GM21529 (cell line): Measurements from ENCODE around the gene CCL17.
"Not testable (repeated sequence)": the region's sequence is repeated elsewhere in the genome, so short reads cannot be mapped to it uniquely, and the experiment has no call there.

Source experiments
- ATAC-seq: cut with Tn5 transposase; IDR thresholded peaks from one replicate; pipeline ENCODE4 v1.9.1; 2021; ENCODE audit not compliant: unreplicated experiment

CCL17 gene

GRCh38 chr16:57403965-57404817, at the start of gene CCL17:
TSS of gene CCL17 (plus strand) at chr16:57404767. CDS start at chr16:57413933, 9,166 bp downstream.
- ATAC-seq: no peak

DNA sequence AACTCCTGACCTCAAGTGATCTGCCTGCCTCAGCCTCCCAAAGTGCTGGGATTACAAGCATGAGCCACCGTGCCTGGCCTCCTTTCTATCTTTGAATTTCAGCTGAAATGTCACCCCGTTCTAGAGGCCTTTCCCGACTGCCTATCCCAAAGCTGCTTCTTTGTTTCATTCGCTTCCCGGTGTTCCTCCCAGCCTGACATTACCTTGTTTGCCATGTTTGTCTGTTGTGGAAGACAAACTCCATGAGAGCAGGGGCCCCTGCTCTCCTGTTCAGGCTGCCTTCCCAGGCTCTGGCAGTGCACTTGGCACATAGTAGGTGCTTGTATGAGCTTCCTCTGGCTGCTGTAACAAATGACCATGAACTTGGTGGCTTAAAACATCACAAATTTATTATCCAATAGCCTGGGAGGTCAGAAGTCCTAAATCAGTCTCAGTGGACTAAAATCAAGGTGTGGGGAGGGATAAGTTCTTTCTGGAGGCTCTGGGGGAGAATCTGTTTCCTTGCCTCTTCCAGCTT, 48.6 kb upstream of the CCL17 start:
- no peak for ATAC-seq

DNA sequence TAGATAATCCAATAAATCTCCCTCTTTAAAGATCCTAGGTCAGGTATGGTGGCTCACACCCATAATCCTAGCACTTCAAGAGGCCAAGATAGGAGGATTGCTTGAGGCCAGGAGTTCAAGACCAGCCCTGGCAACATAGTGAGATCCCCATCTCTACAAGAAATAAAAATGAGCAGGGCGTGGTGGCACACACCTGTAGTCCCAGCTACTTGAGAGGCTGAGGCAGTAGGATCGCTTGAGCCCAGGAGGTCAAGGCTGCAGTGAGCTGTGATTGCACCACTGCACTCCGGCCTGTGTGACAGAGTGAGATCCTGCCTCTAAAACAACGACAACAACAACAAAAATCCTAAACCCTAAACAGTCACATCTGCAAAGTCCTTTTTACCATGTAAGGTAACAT, 48.0 kb upstream of the CCL17 start:
- ATAC-seq: no peak

DNA sequence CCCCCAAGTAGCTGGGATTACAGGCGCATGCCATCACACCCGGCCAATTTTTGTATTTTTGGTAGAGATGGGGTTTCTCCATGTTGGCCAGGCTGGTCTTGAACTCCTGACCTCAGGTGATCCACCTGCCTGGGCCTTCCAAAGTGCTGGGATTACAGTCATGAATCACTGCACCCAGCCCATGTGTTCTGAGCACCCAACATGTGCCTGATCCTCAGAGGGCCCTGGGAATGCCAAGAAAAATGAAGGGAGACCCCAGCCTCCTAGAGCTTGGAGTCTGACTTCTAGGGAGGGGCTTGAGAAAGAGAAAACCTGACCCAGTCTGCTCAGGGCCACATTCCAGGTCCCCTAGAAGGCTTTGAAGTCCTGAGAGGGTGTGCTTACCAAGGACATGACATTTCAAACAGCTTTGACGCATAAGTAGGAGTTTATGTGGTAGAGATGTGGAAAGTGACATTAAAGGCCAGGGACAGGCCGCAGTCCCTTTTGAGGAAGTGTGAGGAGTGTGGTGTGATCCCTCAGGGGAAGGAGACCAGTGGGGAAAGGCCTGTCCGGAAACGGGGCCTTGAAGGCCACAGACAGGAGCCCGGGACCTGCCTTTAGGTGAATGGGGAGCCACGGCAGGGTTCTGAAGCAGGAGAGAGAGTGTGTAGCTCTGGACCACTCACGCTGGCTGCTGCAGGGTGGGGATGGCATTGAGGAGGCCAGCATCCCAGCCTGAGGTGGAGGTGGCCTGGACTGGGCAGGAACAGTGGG, 47.1 kb upstream of the CCL17 start:
- peak; percentile 55 for ATAC-seq

- peak; percentile 7 for ATAC-seq
Measured at GRCh38 chr16:57358086-57358420, 46.5 kb upstream of the CCL17 start.

GRCh38 chr16:57358527-57359095, 46.0 kb upstream of the CCL17 start, which contains the start of gene CCL22:
TSS of gene CCL22 (plus strand) at chr16:57358783. CDS start at chr16:57358817, 34 bp downstream.
- ATAC-seq: peak; percentile 62

DNA sequence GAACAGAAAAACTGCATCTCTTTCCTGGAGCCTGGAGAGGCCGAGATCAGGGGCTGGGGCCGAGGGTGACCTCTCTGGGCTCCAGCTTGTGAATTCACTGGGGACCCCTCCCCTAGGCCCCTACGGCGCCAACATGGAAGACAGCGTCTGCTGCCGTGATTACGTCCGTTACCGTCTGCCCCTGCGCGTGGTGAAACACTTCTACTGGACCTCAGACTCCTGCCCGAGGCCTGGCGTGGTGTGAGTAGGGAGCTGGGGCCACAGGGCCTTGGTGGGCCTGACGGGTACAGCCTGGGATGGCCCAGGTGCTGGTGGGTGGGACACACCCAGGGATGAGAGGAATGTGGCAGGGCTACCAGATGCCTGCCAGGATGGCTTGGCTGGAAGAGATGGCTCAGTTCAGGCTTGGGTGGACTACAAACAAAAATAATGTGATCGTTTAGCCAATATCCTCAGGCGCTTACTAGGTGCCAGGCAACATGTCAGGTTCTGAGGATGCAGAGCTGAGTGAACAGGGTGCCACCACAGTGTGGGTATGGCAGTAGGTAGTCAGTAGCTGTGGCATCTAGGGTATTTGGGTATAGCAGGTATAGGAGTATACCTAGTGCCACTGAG, 44.1 kb upstream of the CCL17 start:
- no peak for ATAC-seq

DNA sequence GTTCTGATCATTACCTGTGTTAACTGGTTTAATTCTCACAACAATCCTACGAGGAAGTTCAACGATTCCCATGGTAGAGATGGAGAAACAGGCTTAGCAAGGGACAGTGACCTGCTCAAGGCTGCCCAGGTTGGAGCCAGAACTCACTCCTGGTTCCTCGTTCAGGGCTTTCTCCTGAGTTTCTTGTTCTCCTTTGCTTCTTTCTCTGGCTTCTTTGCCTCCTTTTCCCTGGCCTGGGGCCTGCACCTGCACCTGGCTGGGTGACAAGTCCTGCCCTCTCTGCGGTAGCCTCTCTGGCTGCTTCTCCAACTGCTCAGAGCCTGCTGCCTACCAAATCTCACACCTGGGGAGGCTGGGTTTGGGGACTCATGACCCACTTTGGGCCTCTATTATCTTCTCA, 43.2 kb upstream of the CCL17 start:
- ATAC-seq: no peak

- ATAC-seq: no peak
Measured at GRCh38 chr16:57364143-57364542, 40.4 kb upstream of the CCL17 start.

DNA sequence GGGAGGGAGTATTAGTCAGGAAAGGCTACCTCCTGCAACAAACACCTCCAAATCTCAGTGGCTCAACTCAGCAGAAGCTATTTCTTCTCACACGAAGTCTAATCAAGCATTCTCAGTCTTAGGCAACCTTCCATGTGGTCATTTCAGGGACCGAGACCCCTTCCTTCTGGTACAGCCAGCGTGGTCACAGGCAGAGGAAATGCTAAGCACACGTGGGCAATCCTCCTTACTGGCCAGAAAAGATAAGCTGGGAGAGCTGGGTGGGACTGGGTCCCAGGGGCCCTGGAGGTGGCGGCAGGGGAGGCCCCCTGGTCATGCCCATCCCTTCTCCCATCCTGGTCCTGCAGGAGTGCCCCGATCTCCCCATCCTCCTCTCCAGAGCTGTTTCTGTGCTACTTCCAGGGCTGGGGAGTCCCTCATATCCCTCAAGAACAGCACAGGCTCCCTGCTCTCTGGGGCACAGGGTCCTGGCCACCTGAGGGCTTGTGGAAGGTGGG, 38.0 kb upstream of the CCL17 start:
- no peak for ATAC-seq

DNA sequence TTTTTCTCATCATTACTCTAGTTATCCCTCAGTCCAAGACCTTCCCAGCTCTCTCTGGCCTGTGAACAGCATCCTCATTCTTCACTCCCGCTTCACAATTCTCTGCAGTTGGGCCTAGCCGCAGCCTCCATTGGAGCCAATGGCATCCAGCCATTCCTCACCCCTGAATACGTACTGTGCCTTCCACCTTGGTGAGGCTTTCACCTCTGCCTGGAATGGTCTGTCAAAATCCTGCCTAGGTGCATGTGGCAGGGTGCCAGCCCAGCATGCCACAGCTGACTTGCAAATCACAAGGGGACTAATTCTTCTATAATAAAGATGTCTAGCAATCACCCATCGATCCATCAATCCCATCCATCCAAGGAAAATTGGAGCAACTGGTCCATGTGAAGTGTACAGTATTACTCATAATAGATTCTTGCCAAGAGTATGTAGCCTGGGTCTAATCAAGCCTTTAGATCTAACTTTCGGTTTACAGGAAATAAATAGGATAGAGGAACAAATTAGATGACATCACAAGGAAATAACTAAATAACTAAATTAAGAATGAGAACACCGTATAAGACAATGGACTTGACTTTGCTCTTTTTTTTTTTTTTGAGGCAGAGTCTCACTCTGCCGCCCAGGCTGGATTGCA, 37.3 kb upstream of the CCL17 start:
- no peak for ATAC-seq

- ATAC-seq: no peak
Measured at GRCh38 chr16:57371494-57372371, 32.8 kb upstream of the CCL17 start.

DNA sequence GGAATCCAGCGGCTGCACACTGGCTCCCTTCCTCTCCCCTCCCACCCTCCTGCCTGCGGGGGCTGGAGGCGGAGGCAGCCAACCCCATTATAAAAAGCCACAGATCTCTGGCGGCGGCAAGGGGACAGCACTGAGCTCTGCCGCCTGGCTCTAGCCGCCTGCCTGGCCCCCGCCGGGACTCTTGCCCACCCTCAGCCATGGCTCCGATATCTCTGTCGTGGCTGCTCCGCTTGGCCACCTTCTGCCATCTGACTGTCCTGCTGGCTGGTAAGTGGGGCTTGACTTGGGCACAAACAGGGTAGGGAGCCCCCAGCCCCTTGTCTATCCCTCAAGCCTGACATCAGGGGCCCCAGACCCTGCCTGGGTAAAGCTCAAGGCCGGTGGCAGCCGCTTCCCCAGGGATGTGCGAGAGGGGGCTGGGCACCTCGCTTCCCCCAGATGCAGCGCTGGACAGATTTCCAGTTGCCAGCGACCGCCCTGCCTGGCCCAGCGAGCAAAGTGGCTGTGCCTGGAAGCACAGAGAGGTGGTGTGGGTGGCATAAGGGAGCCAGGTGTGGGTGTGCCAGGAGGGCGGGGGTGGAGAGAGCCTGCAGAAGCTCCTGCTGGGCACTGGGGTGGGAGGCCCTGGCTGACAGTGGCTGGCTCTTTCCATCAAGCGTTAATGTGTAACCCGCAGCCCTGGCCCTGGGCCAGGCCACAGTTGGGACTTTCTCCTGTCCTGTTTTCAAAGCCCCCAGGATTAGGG, 32.0 kb upstream of the CCL17 start, which contains the start of gene CX3CL1:
CX3CL1 (plus strand) TSS at position 119 of the 745 bp plus-strand sequence; CDS start at position 198, 79 bp downstream.
- no peak for ATAC-seq

GRCh38 chr16:57373117-57373947, 31.2 kb upstream of the CCL17 start:
- ATAC-seq: no peak

- no peak for ATAC-seq
Measured at GRCh38 chr16:57374067-57374534, 30.5 kb upstream of the CCL17 start.

- not testable (repeated sequence) for ATAC-seq
Measured at GRCh38 chr16:57374925-57375465, 29.6 kb upstream of the CCL17 start.

- ATAC-seq: no peak
Measured at GRCh38 chr16:57376313-57376818, 28.2 kb upstream of the CCL17 start.
